Panc1 (cell line): ENCODE results near the gene CERKL.

ENCODE experiments used
- POLR2AphosphoS5 ChIP-seq: IDR thresholded peaks from 2 replicates; pipeline ENCODE4 v1.6.1; 2012; ENCODE audit warnings: mild to moderate bottlenecking, low read depth, low read length, moderate library complexity
- TF ChIP-seq, protein P1 (sequence below): fragments of 450-650 bp; IDR thresholded peaks from 2 replicates; pipeline ENCODE4 v1.5.1; 2017; ENCODE audit warnings: mild to moderate bottlenecking
- TF ChIP-seq, protein P2 (sequence below), 2 experiments: IDR thresholded peaks; 2 replicates each; pipeline ENCODE4 v1.6.1; 2011 to 2012; ENCODE audit warnings: low read depth in 2 of 2, control low read depth in 1 of 2, low read length in 1 of 2, mild to moderate bottlenecking in 1 of 2, moderate library complexity in 1 of 2; ENCODE audit not compliant: insufficient read depth in 1 of 2

DNA sequence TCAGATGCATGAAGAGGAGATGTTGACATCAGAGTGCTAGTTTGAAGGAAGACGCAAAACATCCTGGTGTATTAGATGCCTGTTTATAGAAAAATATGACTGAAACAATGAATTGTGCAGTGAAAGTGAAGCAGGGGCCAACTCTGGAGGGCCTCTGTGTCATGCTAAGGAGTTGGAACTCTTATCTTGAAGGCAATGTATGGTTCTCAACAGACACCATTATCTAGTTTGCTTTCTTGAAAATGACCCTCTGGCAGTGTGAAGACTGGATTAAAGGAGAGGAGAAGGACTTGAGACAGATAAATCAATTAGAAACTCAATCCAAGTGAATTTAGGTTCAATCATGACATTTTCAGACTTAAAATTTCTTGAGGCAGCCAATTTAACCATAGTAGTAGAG, 136.7 kb downstream of the CERKL start:
- TF ChIP-seq, protein P1, sequence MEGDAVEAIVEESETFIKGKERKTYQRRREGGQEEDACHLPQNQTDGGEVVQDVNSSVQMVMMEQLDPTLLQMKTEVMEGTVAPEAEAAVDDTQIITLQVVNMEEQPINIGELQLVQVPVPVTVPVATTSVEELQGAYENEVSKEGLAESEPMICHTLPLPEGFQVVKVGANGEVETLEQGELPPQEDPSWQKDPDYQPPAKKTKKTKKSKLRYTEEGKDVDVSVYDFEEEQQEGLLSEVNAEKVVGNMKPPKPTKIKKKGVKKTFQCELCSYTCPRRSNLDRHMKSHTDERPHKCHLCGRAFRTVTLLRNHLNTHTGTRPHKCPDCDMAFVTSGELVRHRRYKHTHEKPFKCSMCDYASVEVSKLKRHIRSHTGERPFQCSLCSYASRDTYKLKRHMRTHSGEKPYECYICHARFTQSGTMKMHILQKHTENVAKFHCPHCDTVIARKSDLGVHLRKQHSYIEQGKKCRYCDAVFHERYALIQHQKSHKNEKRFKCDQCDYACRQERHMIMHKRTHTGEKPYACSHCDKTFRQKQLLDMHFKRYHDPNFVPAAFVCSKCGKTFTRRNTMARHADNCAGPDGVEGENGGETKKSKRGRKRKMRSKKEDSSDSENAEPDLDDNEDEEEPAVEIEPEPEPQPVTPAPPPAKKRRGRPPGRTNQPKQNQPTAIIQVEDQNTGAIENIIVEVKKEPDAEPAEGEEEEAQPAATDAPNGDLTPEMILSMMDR, result no peak
- TF ChIP-seq, protein P2, sequence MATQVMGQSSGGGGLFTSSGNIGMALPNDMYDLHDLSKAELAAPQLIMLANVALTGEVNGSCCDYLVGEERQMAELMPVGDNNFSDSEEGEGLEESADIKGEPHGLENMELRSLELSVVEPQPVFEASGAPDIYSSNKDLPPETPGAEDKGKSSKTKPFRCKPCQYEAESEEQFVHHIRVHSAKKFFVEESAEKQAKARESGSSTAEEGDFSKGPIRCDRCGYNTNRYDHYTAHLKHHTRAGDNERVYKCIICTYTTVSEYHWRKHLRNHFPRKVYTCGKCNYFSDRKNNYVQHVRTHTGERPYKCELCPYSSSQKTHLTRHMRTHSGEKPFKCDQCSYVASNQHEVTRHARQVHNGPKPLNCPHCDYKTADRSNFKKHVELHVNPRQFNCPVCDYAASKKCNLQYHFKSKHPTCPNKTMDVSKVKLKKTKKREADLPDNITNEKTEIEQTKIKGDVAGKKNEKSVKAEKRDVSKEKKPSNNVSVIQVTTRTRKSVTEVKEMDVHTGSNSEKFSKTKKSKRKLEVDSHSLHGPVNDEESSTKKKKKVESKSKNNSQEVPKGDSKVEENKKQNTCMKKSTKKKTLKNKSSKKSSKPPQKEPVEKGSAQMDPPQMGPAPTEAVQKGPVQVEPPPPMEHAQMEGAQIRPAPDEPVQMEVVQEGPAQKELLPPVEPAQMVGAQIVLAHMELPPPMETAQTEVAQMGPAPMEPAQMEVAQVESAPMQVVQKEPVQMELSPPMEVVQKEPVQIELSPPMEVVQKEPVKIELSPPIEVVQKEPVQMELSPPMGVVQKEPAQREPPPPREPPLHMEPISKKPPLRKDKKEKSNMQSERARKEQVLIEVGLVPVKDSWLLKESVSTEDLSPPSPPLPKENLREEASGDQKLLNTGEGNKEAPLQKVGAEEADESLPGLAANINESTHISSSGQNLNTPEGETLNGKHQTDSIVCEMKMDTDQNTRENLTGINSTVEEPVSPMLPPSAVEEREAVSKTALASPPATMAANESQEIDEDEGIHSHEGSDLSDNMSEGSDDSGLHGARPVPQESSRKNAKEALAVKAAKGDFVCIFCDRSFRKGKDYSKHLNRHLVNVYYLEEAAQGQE (IDR thresholded peaks at IDR 0.05; ENCODE audit: insufficient read depth in 1 of 2, low read depth in 2 of 2, low read length in 1 of 2), result no peak
- TF ChIP-seq POLR2AphosphoS5, result no peak
